ENCODE data around the gene IKBKG. TPM values are rescaled to one million over a fixed set of nuclear protein-coding genes. Genes with fewer than 3 reads are reported as not detected.
"Not testable (repeated sequence)": the region's sequence is repeated elsewhere in the genome, so short reads cannot be mapped to it uniquely, and the experiment has no call there.

IKBKG gene
- total RNA-seq, 1 donor from 2014 or later, result 10.3 TPM

- FAIRE-seq (no peak), DNase-seq (ENCODE audit: low read depth) (no peak)
- Histone ChIP-seq H3K4me3 (ENCODE audit: low read depth, low read length) (no peak overlapping the region), H3K27me3 (ENCODE audit: control insufficient read depth, insufficient read depth, low read length) (no peaks in the 10 kb centered on the region), H3K36me3 (ENCODE audit: control insufficient read depth, insufficient read depth, low read length) (no peaks in the 10 kb centered on the region)
- TF ChIP-seq, protein P1, sequence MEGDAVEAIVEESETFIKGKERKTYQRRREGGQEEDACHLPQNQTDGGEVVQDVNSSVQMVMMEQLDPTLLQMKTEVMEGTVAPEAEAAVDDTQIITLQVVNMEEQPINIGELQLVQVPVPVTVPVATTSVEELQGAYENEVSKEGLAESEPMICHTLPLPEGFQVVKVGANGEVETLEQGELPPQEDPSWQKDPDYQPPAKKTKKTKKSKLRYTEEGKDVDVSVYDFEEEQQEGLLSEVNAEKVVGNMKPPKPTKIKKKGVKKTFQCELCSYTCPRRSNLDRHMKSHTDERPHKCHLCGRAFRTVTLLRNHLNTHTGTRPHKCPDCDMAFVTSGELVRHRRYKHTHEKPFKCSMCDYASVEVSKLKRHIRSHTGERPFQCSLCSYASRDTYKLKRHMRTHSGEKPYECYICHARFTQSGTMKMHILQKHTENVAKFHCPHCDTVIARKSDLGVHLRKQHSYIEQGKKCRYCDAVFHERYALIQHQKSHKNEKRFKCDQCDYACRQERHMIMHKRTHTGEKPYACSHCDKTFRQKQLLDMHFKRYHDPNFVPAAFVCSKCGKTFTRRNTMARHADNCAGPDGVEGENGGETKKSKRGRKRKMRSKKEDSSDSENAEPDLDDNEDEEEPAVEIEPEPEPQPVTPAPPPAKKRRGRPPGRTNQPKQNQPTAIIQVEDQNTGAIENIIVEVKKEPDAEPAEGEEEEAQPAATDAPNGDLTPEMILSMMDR (IDR thresholded peaks at IDR 0.05; ENCODE audit: insufficient read depth, low read length, severe bottlenecking), result no peak
Measured at GRCh38 chrX:154602766-154603437, 55.5 kb downstream of the IKBKG start.

- Histone ChIP-seq H3K4me3 (ENCODE audit: low read depth, low read length) (no peak overlapping the region), H3K36me3 (ENCODE audit: control insufficient read depth, insufficient read depth, low read length) (no peaks in the 10 kb centered on the region), H3K27me3 (ENCODE audit: control insufficient read depth, insufficient read depth, low read length) (no peaks in the 10 kb centered on the region)
- peak; percentile 78 for DNase-seq (ENCODE audit: low read depth)
- FAIRE-seq, result peak; percentile 86
- TF ChIP-seq, protein P1 (IDR thresholded peaks at IDR 0.05; ENCODE audit: insufficient read depth, low read length, severe bottlenecking), result no peak
Measured at GRCh38 chrX:154603438-154604430, 56.3 kb downstream of the IKBKG start.

GRCh38 chrX:154605566-154605965 lies 58.1 kb downstream of the IKBKG start:
- H3K4me3 ChIP-seq (ENCODE audit: low read depth, low read length), result no peak overlapping the region
- H3K36me3 ChIP-seq (ENCODE audit: control insufficient read depth, insufficient read depth, low read length), result no peaks in the 10 kb centered on the region
- no peak for FAIRE-seq
- no peaks in the 10 kb centered on the region for H3K27me3 ChIP-seq (ENCODE audit: control insufficient read depth, insufficient read depth, low read length)
- TF ChIP-seq, protein P1 (IDR thresholded peaks at IDR 0.05; ENCODE audit: insufficient read depth, low read length, severe bottlenecking), result no peak
- no peak for DNase-seq (ENCODE audit: low read depth)

- peak; percentile 55 for FAIRE-seq
- Histone ChIP-seq H3K36me3 (ENCODE audit: control insufficient read depth, insufficient read depth, low read length) (no peaks in the 10 kb centered on the region), H3K27me3 (ENCODE audit: control insufficient read depth, insufficient read depth, low read length) (no peaks in the 10 kb centered on the region), H3K4me3 (ENCODE audit: low read depth, low read length) (no peak overlapping the region)
- no peak for DNase-seq (ENCODE audit: low read depth)
- TF ChIP-seq, protein P1 (IDR thresholded peaks at IDR 0.05; ENCODE audit: insufficient read depth, low read length, severe bottlenecking), result no peak
Measured at GRCh38 chrX:154607370-154607769, 60.0 kb downstream of the IKBKG start.

- not testable (repeated sequence) for FAIRE-seq; DNase-seq (ENCODE audit: low read depth)
Measured at GRCh38 chrX:154607976-154608375, 60.6 kb downstream of the IKBKG start.

GRCh38 chrX:154608823-154609222 lies 61.4 kb downstream of the IKBKG start:
- not testable (repeated sequence) for H3K27me3 ChIP-seq (ENCODE audit: control insufficient read depth, insufficient read depth, low read length); DNase-seq (ENCODE audit: low read depth); H3K4me3 ChIP-seq (ENCODE audit: low read depth, low read length); H3K36me3 ChIP-seq (ENCODE audit: control insufficient read depth, insufficient read depth, low read length); FAIRE-seq

More at GRCh38 chrX:154607976-154608375, 60.6 kb downstream of the IKBKG start:
- not testable (repeated sequence) for H3K27me3 ChIP-seq (ENCODE audit: control insufficient read depth, insufficient read depth, low read length); H3K4me3 ChIP-seq (ENCODE audit: low read depth, low read length); H3K36me3 ChIP-seq (ENCODE audit: control insufficient read depth, insufficient read depth, low read length)

DNA sequence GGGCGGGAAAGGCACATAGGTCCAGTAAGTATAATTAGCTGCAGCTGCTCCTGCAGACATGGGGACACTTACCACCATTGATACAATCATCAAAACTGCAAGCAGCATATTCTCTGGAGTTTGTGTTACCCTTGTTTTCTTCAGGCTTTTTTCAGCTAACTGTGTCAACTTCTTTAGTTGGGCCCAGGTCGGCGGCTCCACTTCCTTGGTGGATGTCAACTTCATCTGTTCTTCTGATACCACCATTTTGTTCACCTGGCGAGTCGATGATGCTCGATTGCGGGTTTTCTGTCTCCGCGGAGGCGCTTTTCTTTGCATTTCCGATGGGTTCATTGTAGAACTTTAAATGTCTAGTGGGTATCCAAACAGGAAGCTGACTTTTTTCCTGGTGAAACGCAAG lies 63.7 kb downstream of the IKBKG start:
- H3K4me3 ChIP-seq (ENCODE audit: low read depth, low read length); H3K36me3 ChIP-seq (ENCODE audit: control insufficient read depth, insufficient read depth, low read length); DNase-seq (ENCODE audit: low read depth); H3K27me3 ChIP-seq (ENCODE audit: control insufficient read depth, insufficient read depth, low read length); FAIRE-seq: not testable (repeated sequence)

- DNase-seq (ENCODE audit: low read depth); H3K36me3 ChIP-seq (ENCODE audit: control insufficient read depth, insufficient read depth, low read length); H3K27me3 ChIP-seq (ENCODE audit: control insufficient read depth, insufficient read depth, low read length); H3K4me3 ChIP-seq (ENCODE audit: low read depth, low read length); FAIRE-seq: not testable (repeated sequence)
Measured at GRCh38 chrX:154613586-154613985, 66.2 kb downstream of the IKBKG start.

Measured in bronchial epithelial cell (primary cell).